ENCODE results near the gene ACTG2.
A peak's percentile ranks its signal among the peaks of the same experiment; 100 is the strongest.

The ACTG2 gene

GRCh38 chr2:73915437-73915993 is 22.7 kb downstream of the ACTG2 start:
- no peak for DNase-seq

GRCh38 chr2:73916666-73917065 is 23.9 kb downstream of the ACTG2 start:
- no peak for DNase-seq

DNA sequence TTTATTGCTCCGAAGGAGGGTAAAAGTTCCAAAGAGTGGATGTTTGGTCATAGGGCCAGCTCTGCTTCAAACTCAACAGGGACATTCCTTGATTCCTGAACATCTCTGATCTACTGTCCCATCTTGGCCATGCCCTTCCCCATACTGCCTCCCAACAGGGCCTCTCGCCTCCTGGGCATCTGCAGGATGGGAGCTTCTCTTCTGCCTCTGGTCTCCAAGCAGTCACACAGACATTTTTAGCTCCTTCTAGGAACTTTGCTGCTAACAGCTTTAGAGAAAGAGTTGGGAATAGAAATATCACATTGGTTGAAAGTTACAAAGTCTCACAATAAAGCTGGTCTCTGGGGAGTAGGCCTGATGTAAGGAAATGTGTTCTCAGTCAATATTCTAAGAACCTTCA is 24.5 kb downstream of the ACTG2 start:
- no peak for DNase-seq

DNA sequence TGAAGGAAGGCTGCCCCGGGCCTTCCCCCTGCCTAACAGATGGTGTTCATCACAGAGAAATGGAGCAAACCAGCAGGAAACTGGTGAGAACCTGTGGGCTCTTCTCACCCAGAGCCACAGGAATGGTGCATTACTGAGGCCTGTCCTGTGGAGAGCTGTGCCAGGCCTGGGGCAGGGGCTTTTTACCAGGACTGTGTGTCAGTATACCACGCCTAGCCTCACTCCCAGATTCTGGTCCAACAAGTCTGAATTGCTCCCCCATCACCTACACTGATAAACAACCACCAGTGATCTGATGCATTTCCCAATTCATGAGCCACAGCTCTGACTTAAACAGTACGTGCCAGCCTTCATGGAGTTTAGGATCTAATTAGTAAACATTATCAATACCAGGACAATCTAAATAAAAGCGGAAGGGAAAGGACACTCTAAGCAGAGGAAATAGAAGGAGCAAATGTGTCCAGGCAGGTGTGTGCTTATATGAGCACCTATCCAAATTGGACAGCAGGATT is 24.9 kb downstream of the ACTG2 start:
- DNase-seq, result no peak

- DNase-seq, result no peak
Measured at GRCh38 chr2:73918856-73919255, 26.0 kb downstream of the ACTG2 start.

DNA sequence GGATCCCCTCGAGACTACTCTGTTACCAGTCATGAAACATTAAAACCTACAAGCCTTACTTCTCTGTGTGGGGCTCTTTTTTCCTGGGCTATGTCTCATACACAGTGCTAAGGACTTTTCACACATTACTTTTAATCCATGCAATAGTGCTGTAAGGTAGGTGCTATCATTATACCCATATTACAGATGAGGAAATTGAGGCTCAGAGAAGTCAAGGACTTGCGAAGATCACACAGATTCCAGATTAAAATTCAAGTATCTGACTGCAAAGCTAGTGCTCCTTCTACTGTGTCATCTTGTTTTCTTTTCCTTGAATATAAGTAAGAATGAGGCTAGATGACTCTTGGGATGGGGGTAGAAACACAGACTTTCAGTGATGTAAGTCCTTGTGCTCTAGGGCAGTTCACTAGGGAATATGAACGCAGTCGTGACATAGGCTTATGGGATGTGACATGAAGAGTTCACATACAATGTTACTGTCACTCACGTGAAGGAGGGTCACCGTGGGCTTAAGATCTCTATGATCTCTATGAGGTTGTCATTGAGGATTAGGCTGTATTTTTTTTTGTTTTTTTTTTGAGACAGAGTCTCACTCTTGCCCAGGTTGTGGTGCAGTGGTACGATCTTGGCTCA is 26.9 kb downstream of the ACTG2 start:
- no peak for DNase-seq

DNA sequence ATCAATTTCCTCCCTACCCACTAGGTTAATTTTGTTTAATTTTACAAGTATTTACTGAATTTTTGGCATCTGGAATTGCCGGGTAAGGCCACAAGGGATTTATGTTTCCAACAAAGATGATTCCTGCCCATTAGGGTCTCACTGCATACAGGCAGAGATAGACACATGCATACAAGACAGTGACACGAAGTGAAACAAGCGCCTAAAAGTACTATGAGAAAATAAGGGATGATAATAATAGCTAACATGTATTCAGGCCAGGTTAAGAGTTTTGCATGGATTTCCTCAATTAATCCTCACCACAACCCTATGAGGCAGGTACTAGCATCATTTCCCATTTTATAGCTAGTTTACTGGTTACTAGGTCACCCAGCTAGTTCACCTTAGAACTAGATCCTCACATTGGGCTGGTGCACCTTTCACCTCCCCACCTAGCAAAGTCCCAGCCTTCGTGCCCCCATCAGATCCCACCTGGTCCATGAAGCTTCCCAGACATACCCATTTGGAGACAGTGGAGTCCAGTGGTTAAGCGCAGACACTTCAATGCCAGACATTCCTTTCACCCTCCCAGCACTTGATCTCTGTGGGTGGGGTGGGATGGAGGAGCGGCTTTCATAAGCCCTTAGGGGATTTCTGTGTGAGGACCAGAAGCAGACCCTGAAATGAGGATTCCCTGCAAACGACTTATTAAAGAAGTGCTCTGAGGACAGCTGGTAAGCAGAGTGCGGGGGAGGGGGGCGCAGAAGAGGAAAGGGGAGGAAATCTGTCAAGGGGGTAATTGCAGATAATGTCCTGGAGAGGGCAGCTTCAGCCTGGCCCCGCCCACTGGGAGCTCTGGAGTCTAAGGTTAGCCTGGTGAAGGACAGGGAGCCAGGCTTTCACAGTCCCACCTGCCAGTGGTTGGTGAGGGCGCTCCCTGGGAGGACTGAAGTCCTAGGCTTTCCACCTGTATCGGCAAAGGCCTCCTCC is 28.1 kb downstream of the ACTG2 start:
- DNase-seq, result peak; percentile 19

- DNase-seq, result no peak
Measured at GRCh38 chr2:73921581-73921980, 28.8 kb downstream of the ACTG2 start.

- DNase-seq, result no peak
Measured at GRCh38 chr2:73922681-73923080, 29.9 kb downstream of the ACTG2 start.

- DNase-seq, result no peak
Measured at GRCh38 chr2:73925033-73925704, 32.4 kb downstream of the ACTG2 start.

DNA sequence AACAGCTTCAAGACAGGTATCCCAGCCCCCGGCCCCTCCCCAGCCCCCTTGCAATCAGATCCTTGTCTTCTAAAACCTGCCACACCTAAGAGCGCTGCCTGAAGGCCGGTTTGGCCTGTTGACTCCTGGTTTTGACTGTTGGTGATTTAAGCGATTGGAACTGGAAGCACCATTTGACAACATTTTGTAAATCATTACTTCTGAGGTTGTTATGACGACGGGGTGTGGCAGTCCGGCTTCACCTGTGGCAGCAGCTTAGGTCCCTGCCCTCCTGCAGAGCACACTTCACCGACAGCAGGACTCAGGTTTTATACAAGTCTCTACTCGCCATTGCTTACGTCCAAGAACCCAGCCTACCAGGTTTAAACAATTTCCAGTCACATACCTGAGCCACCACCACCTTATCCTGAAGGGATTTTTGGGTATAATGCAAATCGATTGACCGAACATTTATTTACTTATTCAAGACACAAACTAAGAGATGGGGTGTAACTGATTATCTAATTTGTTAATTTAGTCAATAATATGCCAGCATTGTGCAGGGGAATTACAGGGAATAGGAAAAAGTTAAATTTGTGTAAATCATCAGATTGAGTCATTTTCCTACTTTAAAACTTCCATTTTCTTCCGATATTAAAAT is 33.2 kb downstream of the ACTG2 start:
- no peak for DNase-seq

GRCh38 chr2:73926493-73927327 is 33.9 kb downstream of the ACTG2 start, which contains the start of gene DGUOK:
DGUOK (plus strand) TSS chr2:73926880; CDS start chr2:73926911, 31 bp downstream.
- peak; percentile 97 for DNase-seq

DNA sequence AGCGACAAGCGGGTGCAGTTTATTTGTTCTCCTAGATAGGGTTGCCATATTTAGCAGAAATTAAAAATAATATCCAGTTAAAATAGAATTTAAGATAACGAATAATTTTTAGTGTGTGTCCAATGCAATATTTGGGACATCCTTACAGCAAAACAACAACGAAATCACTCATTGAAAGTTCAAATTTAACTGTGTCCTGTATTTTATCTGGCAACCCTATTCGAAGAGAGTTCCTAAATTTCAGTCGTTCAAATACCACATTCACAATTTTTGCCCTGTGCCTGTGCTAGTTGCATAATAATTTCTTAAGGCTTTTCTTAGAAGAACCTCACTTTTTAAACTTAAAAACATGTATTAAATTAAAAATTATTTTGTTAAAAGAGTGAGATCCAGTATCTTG is 34.5 kb downstream of the ACTG2 start:
- DNase-seq, result no peak

DNA sequence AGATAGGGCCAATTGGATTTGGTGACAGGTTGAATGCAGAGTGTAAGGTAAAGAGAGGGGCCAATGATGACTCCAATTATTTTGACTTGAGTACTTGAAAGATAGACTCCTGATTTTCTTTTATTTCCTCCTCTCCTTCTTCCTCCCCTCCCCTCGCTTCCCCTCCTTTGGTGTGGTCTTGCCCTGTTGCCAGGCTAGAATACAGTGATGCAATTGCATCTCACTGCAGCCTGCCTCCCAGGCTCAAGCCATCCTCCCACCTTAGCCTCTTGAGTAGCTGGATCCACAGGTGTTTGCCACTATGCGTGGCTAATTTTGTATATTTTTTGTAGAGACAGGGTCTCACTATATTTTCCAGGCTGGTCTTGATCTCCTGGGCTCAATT is 36.1 kb downstream of the ACTG2 start:
- no peak for DNase-seq

DNA sequence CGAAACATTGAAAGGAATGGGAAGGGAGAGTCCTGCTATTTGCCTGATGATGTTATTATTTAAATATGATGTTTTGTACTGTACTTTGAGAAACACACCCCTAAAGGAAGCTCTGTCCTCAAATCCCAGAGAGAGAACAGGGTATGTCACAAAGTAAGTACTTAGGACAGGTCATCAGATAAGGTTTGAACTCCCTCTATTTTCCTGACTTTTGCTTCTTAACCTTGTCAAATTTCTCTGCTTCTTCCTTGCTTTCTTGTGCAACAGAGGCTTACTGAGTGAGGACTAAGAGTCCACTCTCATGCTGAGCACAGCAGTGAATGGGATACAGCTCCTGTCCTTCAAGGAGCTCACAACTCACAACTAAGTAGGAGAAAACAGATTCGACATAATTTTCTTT is 37.6 kb downstream of the ACTG2 start:
- no peak for DNase-seq

DNA sequence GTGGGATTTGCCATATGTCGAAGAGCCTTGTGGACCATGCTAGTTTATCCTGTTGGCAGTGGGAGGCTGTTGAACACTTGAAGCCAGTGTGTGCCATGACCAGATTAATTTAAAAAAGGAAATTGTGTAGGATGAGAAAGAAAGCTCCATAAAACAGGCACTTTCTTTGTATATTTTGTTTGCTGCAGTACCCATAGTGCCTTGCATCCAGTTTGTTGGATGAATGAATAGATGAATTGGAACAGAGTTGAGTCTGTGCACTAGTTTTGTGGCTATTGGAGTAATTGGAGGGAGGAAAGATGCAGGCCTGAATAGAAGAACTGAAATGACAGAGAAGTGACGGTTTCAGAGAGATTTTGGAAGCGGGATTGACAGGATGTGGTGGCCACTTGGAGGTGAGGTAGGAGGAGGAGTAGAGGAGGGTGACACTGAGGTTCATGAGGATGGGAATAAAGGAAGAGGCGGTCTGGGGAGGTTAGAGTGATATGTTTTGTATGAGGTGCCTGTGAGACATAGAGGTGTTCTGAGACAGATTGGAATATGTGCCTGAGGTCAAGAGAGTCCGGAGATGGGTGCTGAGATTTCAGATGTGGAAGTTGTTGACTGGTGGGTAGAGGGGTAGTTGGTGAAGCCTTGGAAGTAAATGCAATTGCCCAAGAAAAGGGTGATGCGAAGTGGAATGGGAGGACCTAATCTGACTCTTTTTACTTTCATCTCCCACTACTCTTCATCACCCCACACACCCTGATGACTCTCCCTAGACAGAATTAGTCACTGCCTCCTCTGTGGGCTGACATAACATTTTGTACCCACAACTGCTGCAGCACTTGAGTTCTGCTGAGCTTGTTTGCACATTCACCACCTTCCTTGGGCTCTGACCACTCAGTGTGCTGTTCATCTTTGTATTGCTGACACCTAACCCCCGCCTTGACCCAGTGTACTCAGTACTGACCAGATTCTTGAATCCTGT is 39.0 kb downstream of the ACTG2 start:
- DNase-seq, result no peak

GRCh38 chr2:73933194-73933593 is 40.4 kb downstream of the ACTG2 start:
- no peak for DNase-seq

- DNase-seq, result no peak
Measured at GRCh38 chr2:73935641-73936040, 42.8 kb downstream of the ACTG2 start.

DNA sequence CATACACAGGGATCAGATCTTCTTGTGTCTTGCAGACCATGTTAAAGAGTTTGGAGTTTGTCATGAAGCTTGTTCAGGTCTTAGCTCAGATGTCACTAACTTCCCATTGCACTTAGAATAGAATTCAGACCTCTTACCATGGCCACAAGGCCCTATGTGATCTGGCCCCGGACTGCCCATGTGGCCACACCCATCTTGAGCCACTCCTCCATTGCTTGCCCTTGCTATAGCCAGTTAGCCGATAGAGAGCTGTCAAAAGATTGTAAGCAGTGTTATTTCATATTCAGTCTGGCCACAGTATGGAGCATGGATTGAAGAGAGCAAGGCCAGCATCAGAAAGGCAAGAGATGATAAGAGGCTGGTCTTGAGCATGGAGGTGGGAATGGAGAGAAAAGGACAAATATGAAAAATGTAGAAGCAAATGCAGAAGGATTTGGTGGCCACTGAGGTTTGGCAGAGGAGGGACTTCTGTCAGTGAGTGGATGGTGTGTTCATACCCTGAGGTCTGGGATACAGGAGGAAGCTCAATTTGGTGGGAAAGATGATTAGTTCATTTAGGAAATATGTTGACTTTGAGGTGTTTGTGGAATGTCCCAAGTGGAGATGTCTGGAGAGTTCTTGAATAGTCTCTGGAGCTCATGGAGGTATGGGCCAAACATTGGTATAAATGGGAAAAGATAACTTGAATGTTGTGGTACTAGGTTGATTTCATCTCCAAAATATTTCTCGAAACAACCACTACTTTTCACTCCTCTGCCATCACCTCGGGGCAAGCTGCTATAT is 44.5 kb downstream of the ACTG2 start:
- no peak for DNase-seq

GRCh38 chr2:73937899-73938298 is 45.1 kb downstream of the ACTG2 start:
- no peak for DNase-seq

All from NCI-H1694 (cell line).